ENCODE measurements around the gene APOL4.

DNA sequence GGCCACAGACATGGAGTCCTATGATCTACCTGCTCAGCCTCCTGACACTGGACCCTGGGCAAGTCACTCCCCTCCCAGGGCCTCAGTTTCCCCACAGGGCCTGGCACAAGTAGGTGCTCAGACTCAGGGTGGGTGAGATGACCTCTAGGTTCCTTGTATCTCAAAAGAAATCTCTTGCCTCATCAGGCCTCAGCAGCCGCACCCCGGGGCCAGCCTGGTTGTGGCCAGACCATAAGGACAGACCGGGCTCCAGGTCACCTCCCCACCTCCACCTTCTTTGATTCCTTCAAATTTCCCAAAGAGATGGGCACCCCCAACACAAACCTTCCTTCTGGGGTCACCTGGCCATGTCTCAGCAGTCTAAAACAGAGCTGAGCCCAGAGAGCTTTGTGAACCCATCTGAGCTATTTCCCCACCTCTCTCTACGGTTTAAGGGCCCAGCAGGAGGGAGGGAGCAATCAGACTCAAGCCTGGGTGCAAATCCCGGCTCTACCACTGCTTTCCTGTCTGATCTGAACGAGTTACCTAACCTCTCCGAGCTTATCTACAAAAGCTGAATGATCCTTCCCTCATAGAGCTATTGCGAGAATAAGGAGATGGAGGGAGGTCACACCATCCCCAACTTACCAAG, 2.5 kb upstream of the APOL4 start:
- TF ChIP-seq EZH2 (IDR thresholded peaks at IDR 0.05; ENCODE audit: insufficient read depth, low read length) = no peak
- TF ChIP-seq, protein P1, sequence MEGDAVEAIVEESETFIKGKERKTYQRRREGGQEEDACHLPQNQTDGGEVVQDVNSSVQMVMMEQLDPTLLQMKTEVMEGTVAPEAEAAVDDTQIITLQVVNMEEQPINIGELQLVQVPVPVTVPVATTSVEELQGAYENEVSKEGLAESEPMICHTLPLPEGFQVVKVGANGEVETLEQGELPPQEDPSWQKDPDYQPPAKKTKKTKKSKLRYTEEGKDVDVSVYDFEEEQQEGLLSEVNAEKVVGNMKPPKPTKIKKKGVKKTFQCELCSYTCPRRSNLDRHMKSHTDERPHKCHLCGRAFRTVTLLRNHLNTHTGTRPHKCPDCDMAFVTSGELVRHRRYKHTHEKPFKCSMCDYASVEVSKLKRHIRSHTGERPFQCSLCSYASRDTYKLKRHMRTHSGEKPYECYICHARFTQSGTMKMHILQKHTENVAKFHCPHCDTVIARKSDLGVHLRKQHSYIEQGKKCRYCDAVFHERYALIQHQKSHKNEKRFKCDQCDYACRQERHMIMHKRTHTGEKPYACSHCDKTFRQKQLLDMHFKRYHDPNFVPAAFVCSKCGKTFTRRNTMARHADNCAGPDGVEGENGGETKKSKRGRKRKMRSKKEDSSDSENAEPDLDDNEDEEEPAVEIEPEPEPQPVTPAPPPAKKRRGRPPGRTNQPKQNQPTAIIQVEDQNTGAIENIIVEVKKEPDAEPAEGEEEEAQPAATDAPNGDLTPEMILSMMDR (IDR thresholded peaks at IDR 0.05; ENCODE audit: insufficient read depth, low read depth, low read length) = no peak

All from astrocyte (in vitro differentiated cells and primary cell).